ENCODE data around the gene TANGO6.
"Not testable (repeated sequence)": the region's sequence is repeated elsewhere in the genome, so short reads cannot be mapped to it uniquely, and the experiment has no call there.

The TANGO6 gene

DNA sequence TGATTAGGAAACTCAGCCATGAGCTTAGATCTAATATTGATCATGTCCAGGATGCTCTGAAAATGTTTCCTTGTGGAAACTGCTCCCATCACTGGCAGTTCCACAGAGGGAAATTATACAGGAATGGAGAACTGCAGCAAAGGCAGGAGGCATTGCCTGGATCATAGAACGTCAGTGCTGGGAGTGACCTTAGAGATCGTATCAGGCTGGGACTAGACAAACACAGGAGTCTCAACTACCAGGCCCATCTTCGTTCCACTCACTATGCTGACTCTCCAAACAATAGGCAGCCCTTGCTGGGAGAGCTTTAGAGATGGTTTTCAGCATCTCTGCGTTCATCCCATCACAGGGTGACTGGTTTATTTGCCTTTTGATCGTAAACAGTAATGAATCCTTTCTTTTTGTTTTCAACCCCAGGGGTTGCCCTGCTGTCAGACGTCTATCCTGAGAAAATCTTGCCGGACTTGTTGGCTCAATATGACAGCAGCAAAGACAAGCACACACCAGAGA is 130.3 kb downstream of the TANGO6 start:
- no peak for DNase-seq

DNA sequence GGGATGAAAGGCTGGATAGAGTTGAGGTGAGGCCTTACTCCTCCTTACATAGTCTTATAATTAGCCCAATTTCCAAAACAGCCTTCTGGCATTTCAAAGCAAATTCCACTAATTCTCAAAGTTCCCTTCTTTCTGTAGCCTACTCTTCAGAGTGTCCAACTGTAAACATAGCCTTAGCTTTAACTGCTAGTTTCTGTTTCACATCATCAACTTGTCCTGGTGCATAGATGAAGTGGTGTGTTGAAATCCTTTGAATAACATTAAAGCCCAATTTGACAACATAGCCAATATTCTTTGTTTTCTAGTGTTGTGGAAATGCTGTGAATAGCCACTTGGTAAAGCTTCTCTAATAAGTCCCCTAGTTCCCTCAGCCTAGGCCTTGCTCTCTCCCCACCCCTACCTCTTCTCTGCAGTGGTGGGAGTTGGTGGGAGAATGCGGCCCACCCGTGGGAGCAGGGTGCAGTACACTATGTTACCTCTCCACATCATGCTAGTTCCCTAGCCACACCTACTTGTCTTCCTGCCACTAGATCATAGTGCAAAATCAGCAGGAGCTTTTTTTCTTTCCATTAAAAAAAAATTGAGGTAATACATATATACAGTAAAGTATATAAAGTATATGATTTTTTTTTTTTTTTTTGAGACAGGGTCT is 135.1 kb downstream of the TANGO6 start:
- no peak for DNase-seq

GRCh38 chr16:68980695-68981315 is 137.5 kb downstream of the TANGO6 start:
- DNase-seq = no peak

GRCh38 chr16:68981971-68982370 is 138.6 kb downstream of the TANGO6 start:
- no peak for DNase-seq

DNA sequence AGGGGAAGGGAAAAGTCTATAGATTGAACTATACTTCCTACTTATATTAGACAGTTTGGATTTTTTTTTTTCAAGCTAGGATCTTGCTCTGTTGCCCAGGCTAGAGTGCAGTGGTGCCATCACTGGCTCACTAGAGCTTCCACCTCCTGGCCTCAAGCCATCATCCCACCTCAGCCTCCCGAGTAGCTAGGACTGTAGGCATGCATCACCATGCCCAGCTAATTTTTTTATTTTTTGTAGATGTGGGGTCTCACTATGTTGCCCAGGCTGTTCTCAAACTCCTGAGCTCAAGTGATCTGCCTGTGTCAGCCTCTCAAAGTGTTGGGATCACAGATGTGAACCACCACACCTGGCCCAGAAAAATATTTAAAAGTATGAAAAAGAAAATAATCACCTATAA is 141.1 kb downstream of the TANGO6 start:
- DNase-seq = no peak

- no peak for DNase-seq
Observed at GRCh38 chr16:68985268-68985667, 141.9 kb downstream of the TANGO6 start.

- DNase-seq = no peak
Observed at GRCh38 chr16:68985855-68986254, 142.5 kb downstream of the TANGO6 start.

GRCh38 chr16:68987734-68988457 is 144.6 kb downstream of the TANGO6 start:
- DNase-seq = no peak

GRCh38 chr16:68990172-68990845 is 147.0 kb downstream of the TANGO6 start:
- DNase-seq = not testable (repeated sequence)

GRCh38 chr16:68991075-68991474 is 147.7 kb downstream of the TANGO6 start:
- DNase-seq = no peak

DNA sequence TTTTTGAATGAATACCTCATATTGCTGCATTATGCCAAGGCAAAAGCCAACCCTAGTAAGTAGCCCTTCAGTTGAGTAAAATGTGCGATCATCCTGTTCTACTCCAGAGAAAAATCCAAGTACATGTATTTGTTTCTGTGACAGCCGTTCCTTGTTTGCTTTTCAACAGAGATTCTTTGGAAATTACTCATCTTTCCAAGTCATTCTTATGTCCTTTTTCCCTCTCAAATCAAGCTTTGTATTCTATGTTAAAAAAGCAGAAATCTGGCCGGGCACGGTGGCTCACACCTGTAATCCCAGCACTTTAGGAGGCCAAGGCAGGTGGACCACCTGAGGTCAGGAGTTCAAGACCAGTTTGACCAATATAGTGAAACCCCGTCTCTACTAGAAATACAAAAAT is 149.2 kb downstream of the TANGO6 start:
- no peak for DNase-seq

DNA sequence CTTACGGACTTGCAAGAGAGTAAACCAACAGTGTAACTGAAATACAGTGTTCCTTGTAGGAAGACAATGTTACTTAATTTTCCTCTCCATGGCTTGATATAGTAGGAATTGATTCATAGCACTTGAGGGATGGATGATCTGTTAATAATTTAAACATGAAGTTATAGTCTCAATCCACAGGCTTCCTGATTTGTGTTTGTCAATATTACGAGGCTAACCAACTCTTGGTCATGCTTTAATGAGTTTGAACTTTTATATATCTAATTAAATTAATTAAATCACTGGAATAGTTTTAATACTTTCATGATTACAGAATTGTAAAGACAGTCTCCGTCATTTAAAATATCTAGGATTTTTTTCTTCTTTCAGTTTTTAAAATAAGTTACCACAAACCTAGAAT is 150.1 kb downstream of the TANGO6 start:
- no peak for DNase-seq

DNA sequence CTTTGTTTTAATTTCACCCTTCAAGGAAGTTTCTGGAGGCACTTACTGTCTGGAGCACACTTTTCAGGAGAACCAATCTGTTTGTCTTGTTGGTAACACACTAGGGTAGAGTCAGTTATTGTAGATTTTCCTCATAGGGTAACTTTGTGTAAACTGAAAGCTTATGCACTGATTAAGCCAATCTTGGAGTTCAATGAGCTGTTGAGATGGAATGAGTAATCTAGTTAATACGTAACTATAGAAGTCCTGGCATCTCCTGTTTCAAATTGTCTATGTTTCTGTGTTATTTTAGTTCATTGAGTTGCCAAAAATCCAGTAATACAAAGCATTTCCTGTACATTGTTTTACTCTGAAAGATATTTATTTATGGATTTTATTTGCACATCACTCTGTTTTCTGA is 150.6 kb downstream of the TANGO6 start:
- no peak for DNase-seq

DNA sequence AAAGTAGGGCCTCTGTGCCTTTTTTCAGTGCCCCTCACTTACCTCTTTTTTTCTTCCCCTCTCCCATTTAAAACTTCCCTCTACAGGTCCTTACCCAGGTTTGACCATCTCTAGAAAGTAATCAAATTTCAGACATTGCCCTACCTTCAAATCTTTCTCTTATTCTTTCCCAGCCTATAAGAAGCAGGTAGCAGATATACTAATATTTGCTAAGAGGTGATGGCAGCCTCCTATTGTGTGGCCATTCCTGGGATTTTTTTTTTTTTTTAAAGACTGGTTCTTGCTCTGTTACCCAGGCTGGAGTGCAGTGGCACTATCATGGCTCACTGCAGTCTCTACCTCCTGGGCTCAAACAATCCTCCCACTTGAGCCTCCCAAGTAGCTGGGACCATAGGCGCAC is 151.0 kb downstream of the TANGO6 start:
- DNase-seq = no peak

DNA sequence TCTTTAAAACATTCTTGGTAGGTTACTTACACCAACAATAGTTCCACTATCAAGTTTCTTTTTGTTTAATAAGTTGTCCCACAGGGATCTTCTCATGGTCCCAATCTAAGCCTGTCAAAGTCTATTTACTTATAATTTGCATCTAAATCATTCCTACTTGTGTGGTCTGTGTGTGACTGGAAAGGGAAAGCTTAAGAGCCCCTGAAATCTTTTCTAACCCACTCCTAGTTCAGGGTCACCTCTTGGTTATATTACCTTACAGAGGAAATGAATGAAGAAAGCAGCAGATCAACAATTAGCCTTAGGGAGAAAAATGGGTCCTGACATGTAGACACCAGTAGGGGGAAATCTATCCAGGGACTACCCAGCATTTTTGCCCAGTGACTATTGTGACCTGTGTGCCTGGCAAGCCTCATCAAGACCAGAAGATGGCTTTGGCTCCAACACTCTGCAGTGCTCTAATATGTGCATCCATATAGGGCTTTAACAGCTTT is 151.7 kb downstream of the TANGO6 start:
- no peak for DNase-seq

DNA sequence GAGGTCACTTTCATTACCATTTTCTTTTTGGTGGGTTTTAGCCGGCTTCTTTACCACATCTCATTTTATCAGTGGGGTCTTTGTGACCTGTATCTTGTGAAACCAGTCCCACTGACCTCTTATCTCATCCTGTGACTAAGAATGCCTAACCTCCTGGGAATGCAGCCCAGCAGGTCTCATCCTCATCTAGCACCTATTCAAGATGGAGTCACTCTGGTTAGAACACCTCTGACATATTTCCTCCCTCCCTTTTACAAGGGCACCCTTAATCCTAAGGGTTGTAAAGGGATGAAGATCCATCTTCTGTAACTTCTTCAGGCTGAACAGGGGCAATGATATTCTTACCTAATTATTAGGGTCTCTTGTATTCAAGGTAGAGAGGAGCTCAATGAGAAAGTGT is 154.2 kb downstream of the TANGO6 start:
- DNase-seq = no peak

DNA sequence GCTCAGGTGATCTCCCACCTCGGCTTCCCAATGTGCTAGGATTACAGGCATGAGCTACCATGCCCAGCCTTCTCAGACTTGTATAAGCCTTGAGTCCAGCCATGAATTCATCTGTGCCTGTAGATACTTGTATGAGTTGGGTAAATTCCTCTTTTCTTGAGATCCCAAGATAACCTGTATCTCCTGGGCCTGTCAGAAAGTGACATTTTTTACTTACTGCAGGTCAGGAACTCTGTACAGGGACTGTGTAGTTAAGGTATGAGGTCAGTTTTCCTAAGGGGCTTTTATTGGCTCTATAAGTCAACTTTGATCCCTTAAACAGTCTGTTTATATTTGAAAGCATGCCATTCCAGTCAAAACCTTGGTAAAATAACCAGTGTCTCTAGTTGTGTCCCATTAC is 155.8 kb downstream of the TANGO6 start:
- no peak for DNase-seq

DNA sequence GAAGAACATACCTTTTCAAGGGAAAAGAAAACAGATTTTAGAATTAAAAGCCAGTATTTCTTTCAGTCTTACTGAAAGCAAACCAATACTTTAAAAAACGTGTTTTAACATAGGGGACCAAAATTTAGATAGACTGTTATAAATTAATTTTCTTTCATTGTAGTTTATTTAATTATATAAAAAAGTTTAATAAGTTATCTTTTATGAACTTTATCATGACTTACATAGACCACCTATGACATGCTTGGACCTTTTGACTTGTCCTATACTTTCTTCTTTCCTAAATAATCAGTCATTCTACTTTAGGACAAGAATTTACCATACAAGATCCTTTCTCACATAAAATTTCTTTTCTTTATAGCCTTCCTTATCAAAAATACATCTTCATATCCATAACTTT is 160.2 kb downstream of the TANGO6 start:
- DNase-seq = no peak

DNA sequence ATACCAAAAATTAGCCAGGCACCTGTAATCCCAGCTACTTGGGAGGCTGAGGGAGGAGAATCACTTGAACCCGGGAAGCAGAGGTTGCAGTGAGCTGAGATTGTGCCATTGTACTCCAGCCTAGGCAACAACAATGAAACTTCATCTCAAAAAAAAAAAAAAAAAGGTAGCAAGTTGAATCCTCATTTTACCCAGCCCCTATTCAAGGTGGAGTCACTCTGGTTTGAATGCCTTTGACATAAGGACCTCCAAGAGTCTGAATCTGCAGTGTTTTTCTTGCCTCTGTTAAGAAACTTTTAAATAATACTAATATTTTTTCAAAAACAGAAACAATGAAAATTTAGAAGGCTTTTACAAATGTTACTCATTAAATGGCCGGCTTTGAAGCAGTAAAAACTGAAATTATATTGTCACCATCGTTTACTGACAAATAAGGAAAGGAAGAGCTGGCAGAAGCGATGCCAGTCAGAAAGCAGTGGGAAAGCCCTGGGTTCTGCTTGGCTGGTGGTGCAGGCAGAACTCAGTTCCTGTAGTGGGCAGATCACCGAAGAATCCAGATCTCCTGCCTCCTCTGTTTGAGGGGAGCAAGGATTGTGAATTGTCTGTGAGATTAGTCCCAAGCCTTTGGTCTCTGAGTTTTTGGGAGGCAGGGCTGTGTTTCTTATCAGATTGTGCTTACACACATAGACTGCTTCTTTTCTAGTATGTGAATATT is 162.5 kb downstream of the TANGO6 start:
- DNase-seq = no peak

- DNase-seq = no peak
Observed at GRCh38 chr16:69012906-69013305, 169.6 kb downstream of the TANGO6 start.

- DNase-seq = no peak
Observed at GRCh38 chr16:69013991-69014390, 170.7 kb downstream of the TANGO6 start.

DNA sequence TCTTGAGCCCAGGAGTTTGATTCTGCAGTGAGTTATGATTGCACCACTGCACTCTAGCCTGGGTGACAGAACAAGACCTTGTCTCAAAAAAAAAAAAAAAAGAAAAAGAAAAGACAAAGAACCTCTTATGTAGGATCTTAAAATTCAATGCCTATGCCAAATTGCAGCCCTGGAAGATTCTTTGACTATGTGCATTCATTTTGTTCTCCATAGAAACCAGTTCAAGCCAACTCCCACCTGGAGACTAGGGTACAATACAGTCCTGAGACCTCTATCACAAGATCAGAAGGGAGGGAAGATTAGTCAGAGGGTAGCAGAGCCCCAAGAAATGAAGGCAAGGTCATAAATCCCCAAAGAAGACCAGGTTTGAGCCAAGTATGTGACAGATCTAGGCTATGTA is 171.5 kb downstream of the TANGO6 start:
- no peak for DNase-seq

Measured in NCI-H2029 (cell line).